ENCODE data around the gene WNT9A. TPM values are rescaled to one million over a fixed set of nuclear protein-coding genes. Genes with fewer than 3 reads are reported as not detected.

WNT9A gene
- total RNA-seq, 4 donors from 2014 or later, result 0.72 to 2.5 (median 1.2) TPM

- 91 to 95% methylated on average over 11 of the region's 11 CpGs for WGBS, 2 donors
- no peak for DNase-seq (ENCODE audit: low spot score in 2 of 2)
- no peak for TF ChIP-seq CTCF (IDR thresholded peaks at IDR 0.05)
- TF ChIP-seq POLR2A (IDR thresholded peaks at IDR 0.05), result no peak
Observed at GRCh38 chr1:227920426-227920825, 27.3 kb downstream of the WNT9A start.

GRCh38 chr1:227919906-227920305 lies 27.8 kb downstream of the WNT9A start:
- TF ChIP-seq POLR2A (IDR thresholded peaks at IDR 0.05) (no peak), CTCF (IDR thresholded peaks at IDR 0.05) (no peak)
- WGBS, 2 donors, result 50% methylated on average over 10 of the region's 12 CpGs
- intact Hi-C loops (cut with DNase I; ENCODE audit: low total_unique reads), result no loop called here
- no peak for DNase-seq (ENCODE audit: low spot score in 2 of 2)
- H3K4me3 ChIP-seq (ENCODE audit: low read depth, poor library complexity, severe bottlenecking), result no peak overlapping the region

More at GRCh38 chr1:227920426-227920825, 27.3 kb downstream of the WNT9A start:
- H3K4me3 ChIP-seq (ENCODE audit: low read depth, poor library complexity, severe bottlenecking), result no peak overlapping the region
- intact Hi-C loops (cut with DNase I; ENCODE audit: low total_unique reads), result no loop called here

- DNase-seq (ENCODE audit: low spot score in 2 of 2), result no peak
- intact Hi-C loops (cut with DNase I; ENCODE audit: low total_unique reads), result no loop called here
- H3K4me3 ChIP-seq (ENCODE audit: low read depth, poor library complexity, severe bottlenecking), result no peak overlapping the region
- no peak for TF ChIP-seq POLR2A (IDR thresholded peaks at IDR 0.05)
- no peak for TF ChIP-seq CTCF (IDR thresholded peaks at IDR 0.05)
- WGBS, 2 donors, result 90 to 93% methylated on average over 9 of the region's 9 CpGs
Observed at GRCh38 chr1:227918736-227919135, 29.0 kb downstream of the WNT9A start.

DNA sequence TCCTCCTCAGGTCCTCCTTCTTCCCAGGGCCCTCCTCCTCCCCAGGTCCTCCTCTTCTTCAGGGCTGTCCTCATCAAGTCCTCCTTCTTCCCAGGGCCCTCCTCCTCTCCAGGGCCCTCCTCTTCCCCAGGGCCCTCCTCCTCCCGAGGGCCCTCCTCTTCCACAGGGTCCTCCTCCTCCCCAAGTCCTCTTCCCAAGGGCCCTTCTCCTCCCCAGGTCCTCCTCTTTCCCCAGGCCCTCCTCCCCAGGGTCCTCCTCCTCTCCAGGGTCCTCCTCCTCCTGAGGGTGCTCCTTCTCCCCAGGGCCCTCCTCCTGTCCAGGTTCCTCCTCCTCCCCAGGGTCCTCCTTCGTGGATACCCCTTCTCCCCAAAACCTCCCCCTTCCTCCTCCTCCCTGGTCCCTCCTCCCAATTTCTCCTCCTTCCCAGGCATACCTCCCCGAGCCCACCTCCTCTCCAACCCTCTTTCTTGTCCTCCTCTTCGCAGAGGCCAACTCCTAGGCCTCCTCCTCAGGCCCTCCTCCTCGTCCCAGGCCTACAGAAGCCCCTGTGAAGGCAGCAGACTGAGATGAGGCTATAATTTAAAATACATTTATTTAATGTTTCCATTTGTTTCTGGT lies 29.5 kb downstream of the WNT9A start:
- H3K4me3 ChIP-seq (ENCODE audit: low read depth, poor library complexity, severe bottlenecking), result no peak overlapping the region
- WGBS, 2 donors, result 84 to 91% methylated on average over 5 of the region's 5 CpGs
- DNase-seq (ENCODE audit: low spot score in 2 of 2), result no peak
- TF ChIP-seq POLR2A (IDR thresholded peaks at IDR 0.05), result no peak
- no peak for TF ChIP-seq CTCF (IDR thresholded peaks at IDR 0.05)
- intact Hi-C loops (cut with DNase I; ENCODE audit: low total_unique reads), result no loop called here

- intact Hi-C loops (cut with DNase I; ENCODE audit: low total_unique reads), result no loop called here
- WGBS, 2 donors, result 78 to 80% methylated on average over 13 to 15 of the region's 15 CpGs
- no peak overlapping the region for H3K4me3 ChIP-seq (ENCODE audit: low read depth, poor library complexity, severe bottlenecking)
- no peak for DNase-seq (ENCODE audit: low spot score in 2 of 2)
- TF ChIP-seq POLR2A (IDR thresholded peaks at IDR 0.05) (no peak), CTCF (IDR thresholded peaks at IDR 0.05) (no peak)
Observed at GRCh38 chr1:227917081-227917950, 30.4 kb downstream of the WNT9A start.

Measured in lower leg skin (tissue), 4 donors.